HG02852 (cell line): ENCODE data around the gene FLRT1.
A peak's percentile ranks its signal among the peaks of the same experiment; 100 is the strongest.

Experiments
- ATAC-seq: cut with Tn5 transposase; IDR thresholded peaks from one replicate; pipeline ENCODE4 v1.9.1; 2021; ENCODE audit warnings: mild to moderate bottlenecking, moderate library complexity; ENCODE audit not compliant: unreplicated experiment

The FLRT1 gene, protein sequence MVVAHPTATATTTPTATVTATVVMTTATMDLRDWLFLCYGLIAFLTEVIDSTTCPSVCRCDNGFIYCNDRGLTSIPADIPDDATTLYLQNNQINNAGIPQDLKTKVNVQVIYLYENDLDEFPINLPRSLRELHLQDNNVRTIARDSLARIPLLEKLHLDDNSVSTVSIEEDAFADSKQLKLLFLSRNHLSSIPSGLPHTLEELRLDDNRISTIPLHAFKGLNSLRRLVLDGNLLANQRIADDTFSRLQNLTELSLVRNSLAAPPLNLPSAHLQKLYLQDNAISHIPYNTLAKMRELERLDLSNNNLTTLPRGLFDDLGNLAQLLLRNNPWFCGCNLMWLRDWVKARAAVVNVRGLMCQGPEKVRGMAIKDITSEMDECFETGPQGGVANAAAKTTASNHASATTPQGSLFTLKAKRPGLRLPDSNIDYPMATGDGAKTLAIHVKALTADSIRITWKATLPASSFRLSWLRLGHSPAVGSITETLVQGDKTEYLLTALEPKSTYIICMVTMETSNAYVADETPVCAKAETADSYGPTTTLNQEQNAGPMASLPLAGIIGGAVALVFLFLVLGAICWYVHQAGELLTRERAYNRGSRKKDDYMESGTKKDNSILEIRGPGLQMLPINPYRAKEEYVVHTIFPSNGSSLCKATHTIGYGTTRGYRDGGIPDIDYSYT

GRCh38 chr11:64035576-64035975, at the start of gene FLRT1:
TSS of gene FLRT1 (plus strand) at chr11:64035931. CDS start at chr11:64116268, 80,337 bp downstream.
- ATAC-seq, result no peak

DNA sequence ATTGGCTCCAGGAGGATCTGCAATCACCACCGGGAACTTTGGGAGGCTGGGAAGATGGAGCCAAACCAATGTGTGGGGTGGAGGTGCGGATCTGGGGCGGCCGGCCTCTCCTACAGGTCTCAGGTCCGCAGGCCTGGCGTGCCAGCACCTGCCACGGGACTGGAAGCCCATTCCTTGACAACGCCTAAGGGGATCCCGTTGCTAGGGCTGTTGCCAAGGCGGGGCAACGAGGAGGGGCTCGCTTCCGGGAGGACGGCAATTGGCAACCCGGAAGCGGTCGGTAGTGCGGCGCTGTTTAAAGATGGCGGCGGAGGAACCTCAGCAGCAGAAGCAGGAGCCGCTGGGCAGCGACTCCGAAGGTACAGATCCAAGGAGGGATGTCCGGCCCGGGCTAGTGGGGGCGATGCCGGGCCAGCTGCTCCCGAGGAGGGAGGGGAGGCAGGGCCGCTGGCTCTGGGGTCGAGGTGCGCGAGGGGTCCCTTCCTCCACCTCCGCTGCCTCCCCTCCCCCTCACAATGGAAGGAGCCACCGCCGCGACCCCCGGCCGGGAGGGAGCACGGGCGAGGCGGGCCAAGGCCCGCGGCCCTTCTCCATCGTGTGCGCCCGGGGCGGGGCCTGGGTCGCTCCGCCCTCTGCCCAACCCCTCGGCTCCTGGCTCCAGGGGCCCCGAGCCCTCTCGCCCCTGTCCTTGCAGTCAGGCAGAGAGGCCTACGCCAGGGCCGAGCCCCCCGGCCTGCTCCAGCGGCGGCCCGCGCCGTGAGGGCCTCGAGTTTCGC, 49.4 kb upstream of the FLRT1 start, which contains the start of gene OTUB1:
TSS of gene OTUB1 (plus strand) at position 283 of the 776 bp plus-strand sequence. CDS start at position 302, 19 bp downstream.
- peak; percentile 88 for ATAC-seq

DNA sequence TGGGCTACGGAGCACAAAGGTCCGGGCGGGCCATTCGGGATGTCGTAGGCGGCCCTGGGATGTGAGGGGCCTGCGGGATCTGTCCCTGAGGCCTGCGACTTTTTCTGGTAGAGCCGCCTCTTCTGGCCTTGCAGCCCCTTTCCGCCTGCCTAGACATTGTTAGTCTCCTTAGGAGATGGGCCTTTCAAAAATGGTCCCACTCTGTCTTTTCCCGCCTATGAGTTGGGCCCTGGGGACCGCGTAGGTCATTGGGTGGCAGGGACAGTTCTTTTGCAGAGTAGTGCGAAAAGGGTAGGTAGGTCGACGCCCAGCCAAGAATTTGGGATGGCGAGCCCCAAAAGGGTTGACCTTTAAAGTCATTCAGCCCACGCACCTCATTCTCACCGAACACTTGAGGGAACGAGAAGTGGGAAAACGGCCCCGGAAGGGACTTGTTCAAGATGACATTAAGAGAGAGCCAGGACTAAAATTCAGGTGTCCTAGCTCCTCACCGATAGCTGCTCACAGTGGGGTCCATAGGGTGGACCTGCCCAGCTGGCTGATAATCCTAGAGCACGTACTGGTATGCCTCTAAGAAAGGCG, 48.7 kb upstream of the FLRT1 start:
- ATAC-seq, result no peak

GRCh38 chr11:63991558-63991957, 44.2 kb upstream of the FLRT1 start:
- ATAC-seq, result no peak

DNA sequence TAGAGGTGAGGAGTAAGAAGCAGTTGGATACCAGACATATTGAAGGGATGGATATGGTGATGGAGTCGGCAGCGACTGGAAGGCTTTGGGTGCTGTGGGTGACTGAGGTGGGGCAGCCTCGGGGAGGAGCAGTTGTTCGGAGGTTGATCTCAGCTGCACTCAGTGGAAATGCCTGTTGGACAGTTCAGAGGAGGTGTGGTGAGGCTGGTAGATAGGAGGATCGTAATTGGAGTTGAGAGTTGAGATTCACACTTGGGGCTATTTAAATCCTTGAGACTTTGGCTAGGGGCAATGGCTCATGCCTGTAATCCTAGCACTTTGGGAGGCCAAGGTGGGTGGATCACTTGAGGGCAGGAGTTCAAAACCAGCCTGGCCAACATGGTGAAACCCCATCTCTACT, 42.6 kb upstream of the FLRT1 start:
- no peak for ATAC-seq

DNA sequence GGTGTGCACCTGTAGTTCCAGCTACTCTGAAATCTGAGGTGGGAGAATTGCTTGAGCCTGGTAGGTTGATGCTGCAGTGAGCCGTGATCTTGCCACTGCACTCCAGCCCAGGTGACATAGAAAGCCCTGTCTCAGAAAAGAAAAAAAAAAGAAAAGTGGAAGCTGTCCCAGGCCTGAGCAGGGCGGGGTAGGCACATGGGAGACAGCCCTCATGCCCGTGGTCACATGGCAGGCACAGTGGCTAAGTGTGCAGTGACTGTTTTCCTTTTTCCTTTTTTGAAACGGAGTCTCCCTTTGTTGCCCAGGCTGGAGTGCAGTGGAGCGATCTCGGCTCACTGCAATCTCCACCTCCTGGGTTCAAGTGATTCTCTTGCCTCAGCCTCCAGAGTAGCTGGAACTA, 41.7 kb upstream of the FLRT1 start:
- ATAC-seq, result no peak

GRCh38 chr11:63996512-63996911, 39.2 kb upstream of the FLRT1 start:
- ATAC-seq, result no peak

- ATAC-seq, result no peak
Observed at GRCh38 chr11:63997104-63997700, 38.5 kb upstream of the FLRT1 start.

DNA sequence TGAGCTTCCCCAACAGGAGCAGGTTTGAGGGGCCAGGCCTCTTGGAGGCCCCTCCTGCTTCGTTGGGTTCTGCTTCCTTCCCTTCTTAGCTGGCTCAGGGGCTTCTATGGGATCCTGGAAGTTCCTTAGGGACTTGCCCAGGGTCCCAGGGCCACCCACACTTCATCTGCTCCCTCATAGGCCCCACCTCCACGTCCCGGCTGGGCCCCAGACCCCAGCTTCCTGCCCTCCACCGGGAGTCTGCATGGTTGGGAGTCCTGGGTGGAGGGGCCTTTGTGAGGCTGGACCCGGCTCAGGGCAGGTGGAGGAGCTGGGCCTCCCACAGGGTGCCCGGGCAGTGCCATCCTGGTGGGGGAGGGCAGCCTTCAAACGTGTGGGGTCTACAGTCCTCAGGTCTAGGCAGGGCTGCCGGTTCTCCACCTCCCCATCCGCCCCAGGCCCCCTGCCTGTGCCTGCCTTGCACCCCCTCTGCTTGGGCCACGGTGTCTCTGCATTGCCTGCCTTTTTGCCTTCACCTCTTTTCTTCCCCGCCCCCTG, 37.9 kb upstream of the FLRT1 start:
- no peak for ATAC-seq

DNA sequence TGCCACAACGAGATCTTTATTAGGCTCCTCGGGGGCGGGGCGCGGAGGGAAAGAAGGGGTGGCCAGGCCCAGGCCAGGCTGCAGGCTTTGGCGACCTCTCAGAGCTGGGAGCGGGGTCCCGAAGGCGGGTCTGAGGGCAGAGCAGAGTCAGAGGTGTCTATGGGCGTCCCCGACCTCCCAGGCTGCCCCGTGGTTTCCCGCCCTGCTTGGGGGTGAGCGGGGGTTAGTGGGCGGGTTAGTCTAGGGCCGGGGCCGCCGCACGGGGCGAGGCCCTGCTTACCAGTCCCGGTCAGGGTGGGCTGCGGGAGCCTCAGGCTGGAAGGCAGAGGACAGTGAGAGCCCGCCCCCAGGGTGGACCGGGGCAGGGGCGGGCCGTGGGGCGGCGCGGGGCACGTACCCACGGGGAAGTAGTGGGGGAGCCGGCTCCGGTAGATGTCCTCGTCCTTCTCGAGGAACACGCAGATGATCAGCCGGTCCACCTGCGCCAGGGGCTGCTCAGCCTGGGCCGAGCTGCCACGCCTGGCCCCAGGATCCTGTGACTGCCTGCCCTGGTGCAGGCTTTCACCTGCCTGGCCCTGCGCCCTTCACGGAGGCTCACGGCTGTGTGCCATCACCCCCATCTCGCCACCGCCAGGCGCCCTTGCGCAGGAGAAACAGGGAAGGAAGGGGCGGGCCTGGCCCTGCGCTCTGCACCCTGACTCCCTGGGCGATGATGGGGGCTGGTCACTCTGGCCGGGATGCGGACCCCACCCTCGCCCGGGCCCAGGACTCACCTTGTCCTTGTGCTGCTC, 37.0 kb upstream of the FLRT1 start:
- ATAC-seq, result no peak

DNA sequence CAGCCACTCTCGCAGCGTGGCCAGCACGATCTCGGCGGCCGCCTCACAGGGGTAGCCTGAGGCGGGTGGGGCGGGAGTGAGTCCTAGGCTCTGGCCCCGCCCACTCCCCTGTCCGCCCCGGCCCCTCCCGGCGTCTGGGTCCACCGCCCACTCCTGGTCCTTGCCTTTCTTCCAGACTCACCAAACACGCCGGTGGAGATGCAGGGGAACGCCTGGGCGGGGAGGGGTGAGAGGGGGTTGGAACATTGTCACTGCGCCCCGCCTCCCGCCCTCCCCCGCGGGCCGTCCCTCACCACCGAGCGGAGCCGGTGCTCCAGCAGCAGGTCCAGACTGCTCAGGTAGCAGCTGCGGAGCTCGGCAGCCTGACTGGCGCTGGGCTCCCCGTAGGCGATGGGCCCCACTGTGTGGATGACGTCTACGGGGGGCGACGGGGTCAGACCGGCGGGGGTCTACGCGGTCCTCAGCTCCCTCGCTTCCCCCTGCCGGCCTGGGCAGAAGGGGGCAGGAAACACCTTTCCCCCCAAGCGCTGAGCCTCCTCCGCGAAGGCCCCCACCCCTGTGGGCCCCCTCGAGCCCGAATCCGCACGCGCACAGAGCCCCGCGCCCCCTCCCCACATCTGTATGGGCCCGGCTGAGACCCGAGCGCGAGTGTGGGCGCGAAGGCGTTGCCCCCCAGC, 36.2 kb upstream of the FLRT1 start:
- no peak for ATAC-seq

GRCh38 chr11:64000026-64000739, 35.5 kb upstream of the FLRT1 start:
- peak; percentile 57 for ATAC-seq

DNA sequence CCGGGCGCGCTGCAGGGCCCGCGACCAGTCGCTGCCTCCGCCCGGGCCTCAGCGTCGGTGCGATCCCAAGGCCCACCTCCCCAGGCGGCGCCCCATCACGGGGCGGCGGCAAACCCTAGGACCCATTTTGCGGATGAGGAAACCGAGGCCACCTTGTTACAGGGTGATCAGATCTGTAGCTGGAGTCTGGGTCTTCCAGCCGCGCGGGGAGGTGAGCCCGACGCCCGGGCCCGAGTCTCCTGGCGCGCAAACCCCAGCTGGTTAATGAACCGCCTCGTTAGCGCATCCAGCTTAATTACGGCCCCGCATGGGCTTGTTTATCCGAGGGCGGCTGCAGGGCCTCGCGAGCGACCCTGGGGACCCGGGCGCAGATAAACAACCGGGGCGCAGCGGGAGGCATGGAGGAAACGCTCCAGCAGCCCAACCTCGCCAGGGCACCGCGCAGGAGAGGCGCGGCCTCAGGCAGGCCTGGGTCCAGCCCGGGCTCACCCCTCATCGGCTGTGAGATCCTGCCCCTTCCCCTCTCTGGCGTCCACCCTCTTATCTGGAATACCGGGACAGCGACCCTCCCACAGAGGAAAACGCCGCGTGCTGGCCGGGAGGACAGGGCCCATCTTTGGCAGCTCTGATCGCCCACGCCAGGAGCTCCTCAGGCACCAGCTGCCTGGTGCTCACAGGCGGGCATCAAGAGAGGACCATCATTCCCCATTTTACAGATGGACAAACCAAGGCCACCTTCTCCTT, 34.8 kb upstream of the FLRT1 start:
- ATAC-seq, result no peak

GRCh38 chr11:64001484-64002420, 34.0 kb upstream of the FLRT1 start:
- no peak for ATAC-seq

- ATAC-seq, result no peak
Observed at GRCh38 chr11:64003807-64004589, 31.7 kb upstream of the FLRT1 start.

DNA sequence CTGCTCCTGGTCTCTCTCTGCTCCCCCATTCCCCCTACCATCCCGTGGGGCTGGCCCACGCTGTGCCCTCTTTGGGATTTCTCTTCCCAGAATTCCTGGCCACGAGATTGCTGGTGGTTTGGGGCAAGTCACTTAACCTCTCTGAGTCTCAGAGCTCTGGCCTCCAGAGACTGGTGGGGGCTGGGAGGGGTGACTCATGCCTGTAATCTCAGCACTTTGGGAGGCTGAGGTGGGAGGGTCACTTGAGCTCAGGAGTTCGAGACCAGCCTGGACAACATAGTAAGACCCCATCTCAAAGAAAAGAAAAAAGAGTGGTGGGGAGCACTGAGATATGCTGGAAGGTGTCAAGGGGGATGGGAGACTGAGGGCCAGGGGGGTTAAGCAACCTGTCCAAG, 31.1 kb upstream of the FLRT1 start:
- no peak for ATAC-seq
